ENCODE measurements around the gene NEDD4L. TPM values are rescaled to one million over a fixed set of nuclear protein-coding genes. Genes with fewer than 3 reads are reported as not detected.
A peak's percentile ranks its signal among the peaks of the same experiment; 100 is the strongest.

Gene NEDD4L
- total and polyA plus RNA-seq, 10 of the 15 experiments (the other 5 are each of a cell fraction or from before 2014, with no cell fraction given) = 7.4 to 24.0 (median 17.7) TPM

GRCh38 chr18:58158008-58158407, 114.0 kb downstream of the NEDD4L start:
- ChIA-PET RAD21 (ENCODE audit: unreplicated experiment) (no interaction called here), POLR2A (no interaction called here), CTCF (no interaction called here), SMC1A (ENCODE audit: uncharacterized antibody, unreplicated experiment) (no interaction called here)
- in situ Hi-C loops (cut with MboI) = no loop called here
- ATAC-seq (peak; percentile 28; the same call in 1 of the 3 replicates), DNase-seq (ENCODE audit: low read depth, low spot score) (no peak), FAIRE-seq (no peak)
- Histone ChIP-seq H3K4me3 (no peak overlapping the region), H3K79me2 (ENCODE audit: control insufficient read depth, insufficient read depth, low read length) (no peaks in the 10 kb centered on the region), H3K27me3 (replicated peaks in 1 of 2; ENCODE audit: control insufficient read depth in 2 of 2, insufficient read depth in 2 of 2, low read length in 1 of 2) (no peaks in the 10 kb centered on the region), H2AFZ (ENCODE audit: control insufficient read depth, low read depth, low read length) (no peak overlapping the region), H3K9ac (ENCODE audit: control insufficient read depth, insufficient read depth, low read length) (no peak overlapping the region), H3K36me3 (ENCODE audit: control insufficient read depth in 2 of 2, insufficient read depth in 2 of 2, low read length in 1 of 2) (no peaks in the 10 kb centered on the region), H4K20me1 (ENCODE audit: control insufficient read depth, insufficient read depth) (no peaks in the 10 kb centered on the region), H3K9me3 (replicated peaks; ENCODE audit: control insufficient read depth, insufficient read depth, low read length) (no peaks in the 10 kb centered on the region), H3K4me2 (ENCODE audit: control insufficient read depth, insufficient read depth) (no peak overlapping the region), H3K27ac (ENCODE audit: control insufficient read depth, insufficient read depth) (no peak overlapping the region), H3K4me1 (ENCODE audit: control insufficient read depth, insufficient read depth, low read length) (no peaks in the 10 kb centered on the region)
- TF ChIP-seq IRF5 (IDR thresholded peaks at IDR 0.05; ENCODE audit: borderline replicate concordance) = no peak
- TF ChIP-seq MEF2A (IDR thresholded peaks at IDR 0.05; ENCODE audit: insufficient read depth, low read depth, low read length) = no peak
- no peak for TF ChIP-seq DPF2 (IDR thresholded peaks at IDR 0.05)
- TF ChIP-seq KLF5 (IDR thresholded peaks at IDR 0.05; ENCODE audit: partially characterized antibody) = no peak
- no peak for TF ChIP-seq ATF2 (IDR thresholded peaks at IDR 0.05; ENCODE audit: low read length)
- no peak for TF ChIP-seq ZNF622 (IDR thresholded peaks at IDR 0.05)
- TF ChIP-seq EED (IDR thresholded peaks at IDR 0.05; ENCODE audit: low read depth) = no peak
- no peak for TF ChIP-seq TBL1XR1 (IDR thresholded peaks at IDR 0.05; ENCODE audit: low read depth, low read length)
- no peak for TF ChIP-seq SPI1 (IDR thresholded peaks at IDR 0.05; ENCODE audit: borderline replicate concordance, insufficient read depth, low read depth, low read length)
- TF ChIP-seq STAT1 (conservative IDR thresholded peaks at IDR 0.05) = no peak
- intact Hi-C loops (cut with micrococcal nuclease; ENCODE audit: unreplicated experiment) = no loop called here
- BruUV-seq (replicated peaks) = no TSS peak
- WGBS (ENCODE audit: insufficient coverage, insufficient replicate concordance, low lambda C conversion rate, missing lambda C conversion rate) = 0% methylated on average over 1 of the region's 1 CpG
